ENCODE results near the gene ACAP2. TPM values are rescaled to one million over a fixed set of nuclear protein-coding genes. Genes with fewer than 3 reads are reported as not detected.

The ACAP2 gene
- polyA plus RNA-seq, 3 donors, result 41.5 to 96.5 (median 71.6) TPM

DNA sequence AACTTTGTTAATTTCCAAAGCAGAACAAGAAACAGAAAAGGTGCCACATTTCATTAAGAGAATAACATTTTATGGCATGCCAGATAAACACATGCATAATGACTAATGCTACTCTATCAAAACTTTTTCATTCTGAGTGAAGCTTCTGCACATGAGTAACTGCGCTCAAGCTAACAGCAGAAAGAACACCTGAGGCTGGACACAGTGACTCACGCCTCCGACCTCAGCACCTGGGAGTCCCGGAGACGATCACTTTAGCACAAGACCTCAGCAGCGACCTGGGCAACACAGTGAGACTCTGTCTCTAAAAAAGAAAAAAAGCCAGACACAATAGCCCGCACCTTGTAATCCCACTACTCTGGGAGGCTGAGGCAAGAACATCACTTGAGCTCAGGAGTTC lies 70.6 kb downstream of the ACAP2 start:
- no peak for DNase-seq
- H3K4me1 Mint-ChIP-seq, result peaks cover 2% of the 10 kb centered on the region
- H3K79me2 ChIP-seq (ENCODE audit: insufficient read depth, low read length), result peaks cover 28% of the 10 kb centered on the region
- peaks cover 97% of the 10 kb centered on the region for H4K20me1 ChIP-seq (ENCODE audit: insufficient read depth, low read length)
- TF ChIP-seq, protein P1, sequence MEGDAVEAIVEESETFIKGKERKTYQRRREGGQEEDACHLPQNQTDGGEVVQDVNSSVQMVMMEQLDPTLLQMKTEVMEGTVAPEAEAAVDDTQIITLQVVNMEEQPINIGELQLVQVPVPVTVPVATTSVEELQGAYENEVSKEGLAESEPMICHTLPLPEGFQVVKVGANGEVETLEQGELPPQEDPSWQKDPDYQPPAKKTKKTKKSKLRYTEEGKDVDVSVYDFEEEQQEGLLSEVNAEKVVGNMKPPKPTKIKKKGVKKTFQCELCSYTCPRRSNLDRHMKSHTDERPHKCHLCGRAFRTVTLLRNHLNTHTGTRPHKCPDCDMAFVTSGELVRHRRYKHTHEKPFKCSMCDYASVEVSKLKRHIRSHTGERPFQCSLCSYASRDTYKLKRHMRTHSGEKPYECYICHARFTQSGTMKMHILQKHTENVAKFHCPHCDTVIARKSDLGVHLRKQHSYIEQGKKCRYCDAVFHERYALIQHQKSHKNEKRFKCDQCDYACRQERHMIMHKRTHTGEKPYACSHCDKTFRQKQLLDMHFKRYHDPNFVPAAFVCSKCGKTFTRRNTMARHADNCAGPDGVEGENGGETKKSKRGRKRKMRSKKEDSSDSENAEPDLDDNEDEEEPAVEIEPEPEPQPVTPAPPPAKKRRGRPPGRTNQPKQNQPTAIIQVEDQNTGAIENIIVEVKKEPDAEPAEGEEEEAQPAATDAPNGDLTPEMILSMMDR (IDR thresholded peaks at IDR 0.05), result no peak
- H3K27me3 ChIP-seq (ENCODE audit: control insufficient read depth in 2 of 2, insufficient read depth in 2 of 2, low read length in 2 of 2), result no peaks in the 10 kb centered on the region
- H3K4me3 ChIP-seq (replicated peaks in 1 of 3; ENCODE audit: low read depth in 2 of 3, low read length in 3 of 3), result no peak overlapping the region
- H2AFZ ChIP-seq (ENCODE audit: insufficient read depth, low read depth, low read length, poor library complexity, severe bottlenecking), result no peak overlapping the region
- intact Hi-C loops (cut with micrococcal nuclease), result no loop called here
- no peaks in the 10 kb centered on the region for H3K4me1 ChIP-seq (ENCODE audit: control insufficient read depth in 1 of 2, insufficient read depth in 2 of 2, low read length in 2 of 2)
- peak overlapping the region in 1 of 7 donors; percentile 48 for H3K27ac Mint-ChIP-seq
- no peak overlapping the region for H3K4me3 Mint-ChIP-seq
- no peak overlapping the region for H3K9ac ChIP-seq (ENCODE audit: insufficient read depth, low read length, poor library complexity, severe bottlenecking)
- no peaks in the 10 kb centered on the region for H3K9me3 ChIP-seq (replicated peaks in 1 of 2; ENCODE audit: control insufficient read depth in 1 of 2, insufficient read depth in 1 of 2, low read length in 2 of 2)
- WGBS (ENCODE audit: insufficient coverage), result 79% methylated on average over 2 of the region's 7 CpGs
- H3K36me3 Mint-ChIP-seq, result peaks cover 67 to 83% of the 10 kb centered on the region in 2 donors
- H3K27ac ChIP-seq (ENCODE audit: low read depth in 1 of 2, low read length in 2 of 2), result no peak overlapping the region
- H3K4me2 ChIP-seq (replicated peaks; ENCODE audit: extremely low read depth, low read length, poor library complexity, severe bottlenecking), result no peak overlapping the region
- H3K36me3 ChIP-seq (replicated peaks in 1 of 2; ENCODE audit: control insufficient read depth in 1 of 2, insufficient read depth in 2 of 2, low read length in 2 of 2), result peaks cover 48 to 95% of the 10 kb centered on the region in 2 donors
- peaks cover 0 to 4% (median 0%) of the 10 kb centered on the region in 7 donors for H3K9me3 Mint-ChIP-seq
- no peaks in the 10 kb centered on the region for H3K27me3 Mint-ChIP-seq (ENCODE audit: low read depth in 3 of 3)

GRCh38 chr3:195366200-195366925 lies 76.5 kb downstream of the ACAP2 start:
- intact Hi-C loops (cut with micrococcal nuclease), result no loop called here
- Mint-ChIP-seq H3K36me3 (peaks cover 42 to 62% of the 10 kb centered on the region in 2 donors), H3K27me3 (ENCODE audit: low read depth in 3 of 3) (no peaks in the 10 kb centered on the region), H3K9me3 (peaks cover 0 to 2% (median 0%) of the 10 kb centered on the region in 7 donors), H3K4me3 (no peak overlapping the region), H3K4me1 (peaks cover 3% of the 10 kb centered on the region), H3K27ac (no peak overlapping the region)
- no peak overlapping the region for H3K4me3 ChIP-seq (replicated peaks in 1 of 3; ENCODE audit: low read depth in 2 of 3, low read length in 3 of 3)
- no peak overlapping the region for H2AFZ ChIP-seq (ENCODE audit: insufficient read depth, low read depth, low read length, poor library complexity, severe bottlenecking)
- no peaks in the 10 kb centered on the region for H3K9me3 ChIP-seq (replicated peaks in 1 of 2; ENCODE audit: control insufficient read depth in 1 of 2, insufficient read depth in 1 of 2, low read length in 2 of 2)
- H3K27ac ChIP-seq (ENCODE audit: low read depth in 1 of 2, low read length in 2 of 2), result peak overlapping the region in 1 of 2 donors; percentile 51
- no peaks in the 10 kb centered on the region for H3K27me3 ChIP-seq (ENCODE audit: control insufficient read depth in 2 of 2, insufficient read depth in 2 of 2, low read length in 2 of 2)
- no peak overlapping the region for H3K4me2 ChIP-seq (replicated peaks; ENCODE audit: extremely low read depth, low read length, poor library complexity, severe bottlenecking)
- peaks cover 62% of the 10 kb centered on the region for H3K79me2 ChIP-seq (ENCODE audit: insufficient read depth, low read length)
- no peaks in the 10 kb centered on the region for H3K4me1 ChIP-seq (ENCODE audit: control insufficient read depth in 1 of 2, insufficient read depth in 2 of 2, low read length in 2 of 2)
- TF ChIP-seq, protein P1 (IDR thresholded peaks at IDR 0.05), result no peak
- peaks cover 99% of the 10 kb centered on the region for H4K20me1 ChIP-seq (ENCODE audit: insufficient read depth, low read length)
- H3K36me3 ChIP-seq (replicated peaks in 1 of 2; ENCODE audit: control insufficient read depth in 1 of 2, insufficient read depth in 2 of 2, low read length in 2 of 2), result peaks cover 16 to 83% of the 10 kb centered on the region in 2 donors
- 90% methylated on average over 2 of the region's 5 CpGs for WGBS (ENCODE audit: insufficient coverage)
- no peak for DNase-seq
- no peak overlapping the region for H3K9ac ChIP-seq (ENCODE audit: insufficient read depth, low read length, poor library complexity, severe bottlenecking)
